ENCODE data around the gene PANK4. TPM values are rescaled to one million over a fixed set of nuclear protein-coding genes. Genes with fewer than 3 reads are reported as not detected.

Gene PANK4
- total RNA-seq (2021; fragmentation: NEBNext Ultra II Directional; extraction: Animal tissue kit (Norgen Biotek cat#: 25700)) = 29.7 and 35.4 TPM in 2 replicates
- 20.1 and 24.4 TPM in 2 replicates for polyA plus RNA-seq (2011; rRNA removed)
- 24.0 TPM for polyA plus RNA-seq (2011; cell fraction: cytosol; rRNA removed)
- 110 TPM for polyA plus RNA-seq (2011; cell fraction: nucleus; rRNA removed)
- polyA plus RNA-seq (2012, experiment 1 of 2) = 20.2 to 27.0 TPM (median 21.6 TPM) in 4 replicates
- polyA plus RNA-seq (2012, experiment 2 of 2) = 14.8 TPM
- polyA plus RNA-seq (2013, experiment 1 of 2) = 12.0 TPM
- polyA plus RNA-seq (2013, experiment 2 of 2) = 11.1 TPM
- 24.4 and 25.4 TPM in 2 replicates for polyA minus RNA-seq (2011; rRNA and poly(A)+ RNA removed)
- polyA minus RNA-seq (2011; cell fraction: cytosol; rRNA and poly(A)+ RNA removed) = 24.7 TPM
- polyA minus RNA-seq (2011; cell fraction: nucleus; rRNA and poly(A)+ RNA removed) = 116 TPM
- long read RNA-seq, experiment 1, partial matches to known transcripts = 4 of 9 reads
- long read RNA-seq, experiment 1, other reads (novel, unspliced or antisense) = 3 of 9 reads
- long read RNA-seq, experiment 2, partial matches to known transcripts = 1 of 2 reads
- long read RNA-seq, experiment 2, other reads (novel, unspliced or antisense) = 0 of 2 reads

DNA sequence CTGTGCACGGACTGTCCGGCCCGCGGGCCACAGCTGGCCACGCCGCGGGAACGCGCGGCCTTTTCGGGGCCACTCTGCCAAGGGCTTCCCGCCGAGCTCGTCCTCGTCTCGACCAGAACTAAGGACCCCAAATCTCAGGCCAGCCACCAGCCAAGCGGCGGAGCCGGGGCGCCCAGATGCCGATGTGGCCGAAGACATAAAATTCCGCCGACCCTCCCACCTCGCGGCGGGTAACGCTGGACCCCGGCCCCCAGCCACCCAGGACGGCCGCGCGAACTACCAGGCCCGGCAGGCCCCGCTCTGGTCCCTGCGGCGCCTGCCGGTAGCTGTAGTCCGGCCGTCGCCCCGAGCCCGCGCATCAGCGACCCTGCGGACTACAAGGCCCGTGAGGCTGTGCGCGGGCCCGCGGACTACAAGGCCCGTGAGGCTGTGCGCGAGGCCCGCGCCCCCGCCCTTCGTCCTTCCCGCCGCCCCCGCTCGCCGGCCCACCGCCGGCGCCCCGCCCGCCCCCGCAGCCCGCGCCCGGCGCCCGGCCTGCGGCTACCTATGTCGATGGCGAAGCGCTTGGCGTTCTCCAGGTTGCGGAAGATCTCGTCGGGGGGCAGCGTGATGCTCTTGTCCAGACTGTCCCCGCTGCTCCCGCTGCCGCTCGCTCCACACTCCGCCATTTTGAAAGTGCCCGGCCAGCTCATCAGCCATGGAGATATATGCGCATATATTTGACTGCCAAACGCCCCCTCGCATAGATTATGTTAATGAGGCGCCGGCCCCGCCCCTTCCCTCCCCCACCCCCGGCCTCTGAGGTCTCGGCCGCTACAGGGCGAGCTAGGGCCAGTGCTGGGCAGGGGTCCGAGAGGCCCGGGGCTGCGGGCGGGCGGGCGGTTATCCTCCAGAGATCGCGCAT is at the start of gene PANK4:
Gene PANK4, minus strand, starts transcription at position 677 of the 904 bp plus-strand sequence. Its CDS starts 9 bp downstream, at position 668.
- CTCF ChIA-PET (ENCODE audit: partially characterized antibody) = interaction anchor here (0.7 to 4.9 kb wide), 8 partner anchors 9 to 792 kb away, joined by 3 to 27 read pairs (median 3); no protein-coding TSS in a partner anchor
- TF ChIP-seq GABPA (IDR thresholded peaks at IDR 0.05; ENCODE audit: borderline replicate concordance, insufficient read depth, low read length) = no peak
- no peak for TF ChIP-seq RFX5 (IDR thresholded peaks at IDR 0.05; ENCODE audit: borderline replicate concordance, low read depth, low read length)
- peak; percentile 93 for TF ChIP-seq YY1 (IDR thresholded peaks at IDR 0.05; ENCODE audit: low read depth, low read length)
- TF ChIP-seq, protein P1, sequence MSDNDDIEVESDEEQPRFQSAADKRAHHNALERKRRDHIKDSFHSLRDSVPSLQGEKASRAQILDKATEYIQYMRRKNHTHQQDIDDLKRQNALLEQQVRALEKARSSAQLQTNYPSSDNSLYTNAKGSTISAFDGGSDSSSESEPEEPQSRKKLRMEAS (IDR thresholded peaks at IDR 0.05) = no peak
- 0 out of 2 replicates have a peak, but pooled peaks have one; percentile 6 for TF ChIP-seq SP1 (IDR thresholded peaks at IDR 0.05; ENCODE audit: low read depth, low read length)
- TF ChIP-seq POLR2AphosphoS5 (IDR thresholded peaks at IDR 0.05; ENCODE audit: low read depth, low read length) = peak; percentile 88
- no peak for TF ChIP-seq KDM4A (IDR thresholded peaks at IDR 0.05; ENCODE audit: low read depth, low read length, severe bottlenecking)
- TF ChIP-seq BACH1 (IDR thresholded peaks at IDR 0.05; ENCODE audit: low read length) = no peak

More for the DNA sequence above, at the start of gene PANK4:
- Histone ChIP-seq H2BK5ac (ENCODE audit: low read depth, low read length) (no peak within 1 kb of the TSS), H3K4ac (replicated peaks; ENCODE audit: insufficient read length, low read depth, low read length) (no peak within 1 kb of the TSS), H3K18ac (ENCODE audit: extremely low read depth, low read length) (peak within 1 kb of the TSS; percentile 62; the same call in 1 of the 2 replicates), H4K20me1 (replicated peaks in 1 of 2; ENCODE audit: control insufficient read depth in 1 of 2, insufficient read depth in 2 of 2, low read length in 2 of 2) (peaks cover 33 to 45% of the 10 kb centered on the region in 2 experiments), H3K23me2 (ENCODE audit: low read depth, low read length) (peaks cover 7% of the 10 kb centered on the region; the same call in 1 of the 2 replicates), H3K23ac (ENCODE audit: insufficient read length) (no peak within 1 kb of the TSS), H3K9ac (replicated peaks in 1 of 4; ENCODE audit: extremely low read depth in 1 of 4, low read depth in 3 of 4, low read length in 3 of 4) (peak within 1 kb of the TSS; percentile 34 to 78 (median 68); a peak in 6 of 7 replicates), H3K27ac (ENCODE audit: low read depth, low read length) (peak within 1 kb of the TSS; percentile 60; the same call in 1 of the 2 replicates), H3K56ac (replicated peaks; ENCODE audit: insufficient read length, low read depth, low read length) (no peak within 1 kb of the TSS), H2AFZ (ENCODE audit: low read length) (no peak within 1 kb of the TSS), H2BK20ac (ENCODE audit: low read length) (no peak within 1 kb of the TSS), H3K4me2 (ENCODE audit: insufficient read depth in 1 of 2, low read depth in 2 of 2, low read length in 2 of 2) (peak within 1 kb of the TSS; percentile 78 to 94), H2BK120ac (replicated peaks; ENCODE audit: low read depth, low read length) (no peak within 1 kb of the TSS), H3K9me3 (ENCODE audit: insufficient read depth in 2 of 2, low read depth in 1 of 2, low read length in 1 of 2) (no peaks in the 10 kb centered on the region), H3K4me1 (replicated peaks in 1 of 4; ENCODE audit: control insufficient read depth in 3 of 4, insufficient read depth in 4 of 4, low read length in 3 of 4) (peaks cover 0 to 40% (median 21%) of the 10 kb centered on the region in 4 experiments; a peak in 6 of 7 replicates), H3K14ac (ENCODE audit: insufficient read length) (no peak within 1 kb of the TSS), H3K79me2 (ENCODE audit: control insufficient read depth in 1 of 2, insufficient read depth in 2 of 2, low read length in 2 of 2) (peaks cover 14 to 44% of the 10 kb centered on the region in 2 experiments), H4K5ac (ENCODE audit: insufficient read length, low read depth, low read length) (peak within 1 kb of the TSS; percentile 95), H4K8ac (ENCODE audit: extremely low read depth, insufficient read depth, low read length) (peak within 1 kb of the TSS; percentile 95; the same call in 1 of the 2 replicates), H2BK12ac (ENCODE audit: low read depth, low read length) (peak within 1 kb of the TSS; percentile 39; the same call in 1 of the 2 replicates), H3K36me3 (ENCODE audit: control insufficient read depth in 2 of 4, insufficient read depth in 4 of 4, low read length in 3 of 4) (peaks cover 0 to 2% (median under 1%) of the 10 kb centered on the region in 4 experiments; a peak in 2 of 8 replicates), H3K4me3 (ENCODE audit: extremely low read depth in 1 of 4, insufficient read depth in 2 of 4, low read depth in 3 of 4, low read length in 4 of 4) (peak within 1 kb of the TSS; percentile 51 to 94 (median 90)), H2AK5ac (ENCODE audit: low read depth, low read length) (0 out of 2 replicates have a peak within 1 kb of the TSS, but pooled peaks have one; percentile 24), H2BK15ac (ENCODE audit: low read length) (no peak within 1 kb of the TSS), H4K91ac (replicated peaks; ENCODE audit: insufficient read length, low read length) (no peak within 1 kb of the TSS), H3K79me1 (ENCODE audit: low read depth, low read length) (peaks cover 27% of the 10 kb centered on the region), H3K27me3 (replicated peaks in 1 of 4; ENCODE audit: control insufficient read depth in 3 of 4, extremely low read depth in 1 of 4, insufficient read depth in 3 of 4, low read length in 3 of 4) (peaks cover 22 to 45% (median 42%) of the 10 kb centered on the region in 4 experiments)
- DNase-seq (ENCODE audit: low read depth in 1 of 2, low spot score in 2 of 2) (peak; percentile 66 to 88), FAIRE-seq (no peak)
- POLR2A ChIA-PET (ENCODE audit: partially characterized antibody) = interaction anchor here (0.8 to 3.2 kb wide), 12 partner anchors 9 to 542 kb away, joined by 3 to 13 read pairs (median 4); partner anchors contain the start of gene PRDM16
- WGBS, 2 experiments (ENCODE audit: extremely low coverage in 1 of 2, insufficient coverage in 1 of 2, insufficient read length in 1 of 2, insufficient replicate concordance in 2 of 2, low coverage in 1 of 2, low lambda C conversion rate in 2 of 2, missing lambda C conversion rate in 1 of 2) = 1% methylated on average over 37 of the region's 107 CpGs; no CpG with 5 or more reads in 1 of the 2 experiments

All from H1 (cell line).